Measurements from ENCODE around the gene SYNPR.
"Not testable (repeated sequence)": the region's sequence is repeated elsewhere in the genome, so short reads cannot be mapped to it uniquely, and the experiment has no call there.

Gene SYNPR

GRCh38 chr3:63644212-63644797 is 366.2 kb downstream of the SYNPR start:
- no peak for TF ChIP-seq CTCF (IDR thresholded peaks at IDR 0.05; ENCODE audit: low read depth, low read length, missing control alignments)
- DNase-seq (ENCODE audit: low read depth): no peak
- H3K4me3 ChIP-seq (ENCODE audit: low read depth, low read length): no peak overlapping the region

GRCh38 chr3:63644928-63645781 is 367.0 kb downstream of the SYNPR start:
- H3K4me3 ChIP-seq (ENCODE audit: low read depth, low read length); DNase-seq (ENCODE audit: low read depth): not testable (repeated sequence)

GRCh38 chr3:63652066-63652725 is 374.1 kb downstream of the SYNPR start, which contains the start of gene SNTN:
SNTN (plus strand) TSS chr3:63652675; CDS start chr3:63652688, 13 bp downstream.
- TF ChIP-seq CTCF (IDR thresholded peaks at IDR 0.05; ENCODE audit: low read depth, low read length, missing control alignments): no peak
- no peak for DNase-seq (ENCODE audit: low read depth)
- H3K4me3 ChIP-seq (ENCODE audit: low read depth, low read length): no peak within 1 kb of the TSS

GRCh38 chr3:63654211-63654610 is 376.1 kb downstream of the SYNPR start:
- no peak overlapping the region for H3K4me3 ChIP-seq (ENCODE audit: low read depth, low read length)
- TF ChIP-seq CTCF (IDR thresholded peaks at IDR 0.05; ENCODE audit: low read depth, low read length, missing control alignments): no peak
- no peak for DNase-seq (ENCODE audit: low read depth)

GRCh38 chr3:63654931-63655330 is 376.8 kb downstream of the SYNPR start:
- no peak for TF ChIP-seq CTCF (IDR thresholded peaks at IDR 0.05; ENCODE audit: low read depth, low read length, missing control alignments)
- no peak overlapping the region for H3K4me3 ChIP-seq (ENCODE audit: low read depth, low read length)
- no peak for DNase-seq (ENCODE audit: low read depth)

- no peak for DNase-seq (ENCODE audit: low read depth)
- TF ChIP-seq CTCF (IDR thresholded peaks at IDR 0.05; ENCODE audit: low read depth, low read length, missing control alignments): no peak
Observed at GRCh38 chr3:63655519-63655918, 377.4 kb downstream of the SYNPR start.

GRCh38 chr3:63656786-63657185 is 378.7 kb downstream of the SYNPR start:
- no peak overlapping the region for H3K4me3 ChIP-seq (ENCODE audit: low read depth, low read length)
- DNase-seq (ENCODE audit: low read depth): no peak
- TF ChIP-seq CTCF (IDR thresholded peaks at IDR 0.05; ENCODE audit: low read depth, low read length, missing control alignments): no peak

More at GRCh38 chr3:63655519-63655918, 377.4 kb downstream of the SYNPR start:
- no peak overlapping the region for H3K4me3 ChIP-seq (ENCODE audit: low read depth, low read length)
